Tibial nerve (tissue), 4 donors: ENCODE results near the gene CELSR3.

Experiments
- EP300 ChIP-seq, 2 donors: sonication (generic); formaldehyde crosslinking; IDR thresholded peaks; one replicate each; pipeline ENCODE4 v1.6.1; 2017; ENCODE audit warnings: antibody characterized with exemption in 2 of 2, mild to moderate bottlenecking in 1 of 2
- POLR2A ChIP-seq, 2 donors: fragments of 450-650 bp; IDR thresholded peaks; one replicate each; pipeline ENCODE4 v1.6.1; 2017; ENCODE audit warnings: antibody characterized with exemption in 2 of 2, mild to moderate bottlenecking in 2 of 2, moderate library complexity in 2 of 2
- TF ChIP-seq, protein P1 (sequence below), 5 experiments: fragments of 200-600 bp in 3 of 5; fragments of 450-650 bp in 2 of 5; sonication (generic) in 3 of 5; IDR thresholded peaks; one replicate each; pipeline ENCODE4 v1.5.1; 2016 to 2019; ENCODE audit warnings: antibody characterized with exemption in 5 of 5, mild to moderate bottlenecking in 3 of 5, moderate library complexity in 2 of 5

DNA sequence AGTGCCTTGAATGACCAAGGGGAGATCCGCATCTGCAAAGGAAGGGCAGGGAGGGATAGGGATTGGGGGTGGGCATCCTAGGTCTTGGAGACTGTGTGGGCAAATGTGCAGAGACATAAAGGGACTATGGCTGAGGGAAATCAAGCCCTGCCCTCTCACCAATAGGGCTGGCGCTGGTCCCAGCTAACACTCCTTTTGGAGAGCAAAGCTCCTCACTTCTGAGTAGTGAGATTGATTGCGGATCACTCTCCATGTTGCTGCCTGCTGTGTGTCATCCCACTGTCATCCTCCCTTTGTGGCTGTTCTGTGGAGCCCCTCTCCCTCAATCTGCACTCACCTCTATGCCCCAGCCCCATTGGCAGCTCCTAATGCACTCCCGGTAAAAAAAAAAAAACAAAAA is 2.2 kb upstream of the CELSR3 start:
- TF ChIP-seq, protein P1, sequence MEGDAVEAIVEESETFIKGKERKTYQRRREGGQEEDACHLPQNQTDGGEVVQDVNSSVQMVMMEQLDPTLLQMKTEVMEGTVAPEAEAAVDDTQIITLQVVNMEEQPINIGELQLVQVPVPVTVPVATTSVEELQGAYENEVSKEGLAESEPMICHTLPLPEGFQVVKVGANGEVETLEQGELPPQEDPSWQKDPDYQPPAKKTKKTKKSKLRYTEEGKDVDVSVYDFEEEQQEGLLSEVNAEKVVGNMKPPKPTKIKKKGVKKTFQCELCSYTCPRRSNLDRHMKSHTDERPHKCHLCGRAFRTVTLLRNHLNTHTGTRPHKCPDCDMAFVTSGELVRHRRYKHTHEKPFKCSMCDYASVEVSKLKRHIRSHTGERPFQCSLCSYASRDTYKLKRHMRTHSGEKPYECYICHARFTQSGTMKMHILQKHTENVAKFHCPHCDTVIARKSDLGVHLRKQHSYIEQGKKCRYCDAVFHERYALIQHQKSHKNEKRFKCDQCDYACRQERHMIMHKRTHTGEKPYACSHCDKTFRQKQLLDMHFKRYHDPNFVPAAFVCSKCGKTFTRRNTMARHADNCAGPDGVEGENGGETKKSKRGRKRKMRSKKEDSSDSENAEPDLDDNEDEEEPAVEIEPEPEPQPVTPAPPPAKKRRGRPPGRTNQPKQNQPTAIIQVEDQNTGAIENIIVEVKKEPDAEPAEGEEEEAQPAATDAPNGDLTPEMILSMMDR (IDR thresholded peaks at IDR 0.05) = no peak
- TF ChIP-seq POLR2A (IDR thresholded peaks at IDR 0.05) = no peak
- no peak for TF ChIP-seq EP300 (IDR thresholded peaks at IDR 0.05)
